GM12875 (cell line): ENCODE results near the gene AGTR1.

Source experiments
- H3K4me3 ChIP-seq: one replicate; pipeline ENCODE4 v1.5.1; 2011; ENCODE audit warnings: low read depth, low read length, control low read depth
- CTCF ChIP-seq: IDR thresholded peaks from 2 replicates; pipeline ENCODE4 v1.5.1; 2011; ENCODE audit warnings: low read depth, mild to moderate bottlenecking, control low read depth, inconsistent platforms, low read length, moderate library complexity, borderline replicate concordance; ENCODE audit not compliant: insufficient read depth

Gene AGTR1

GRCh38 chr3:148681080-148681479 lies 16.6 kb upstream of the AGTR1 start:
- TF ChIP-seq CTCF = no peak

GRCh38 chr3:148682997-148683396 lies 14.7 kb upstream of the AGTR1 start:
- no peak overlapping the region for H3K4me3 ChIP-seq
- TF ChIP-seq CTCF = no peak

More at GRCh38 chr3:148681080-148681479, 16.6 kb upstream of the AGTR1 start:
- H3K4me3 ChIP-seq = no peak overlapping the region

GRCh38 chr3:148694116-148694515 lies 3.6 kb upstream of the AGTR1 start:
- no peak overlapping the region for H3K4me3 ChIP-seq
- TF ChIP-seq CTCF = no peak

GRCh38 chr3:148698190-148698810 lies 597 bp downstream of the AGTR1 start:
- no peak for TF ChIP-seq CTCF

GRCh38 chr3:148705314-148705713 lies 7.6 kb downstream of the AGTR1 start:
- TF ChIP-seq CTCF = no peak
- no peak overlapping the region for H3K4me3 ChIP-seq

More at GRCh38 chr3:148698190-148698810, 597 bp downstream of the AGTR1 start:
- no peak overlapping the region for H3K4me3 ChIP-seq

GRCh38 chr3:148707601-148708380 lies 10.1 kb downstream of the AGTR1 start:
- no peak overlapping the region for H3K4me3 ChIP-seq
- no peak for TF ChIP-seq CTCF

GRCh38 chr3:148708409-148708808 lies 10.7 kb downstream of the AGTR1 start:
- TF ChIP-seq CTCF = no peak
- H3K4me3 ChIP-seq = no peak overlapping the region
